GM23338 (cell line): Measurements from ENCODE around the gene CERS3. TPM values are rescaled to one million over a fixed set of nuclear protein-coding genes. Genes with fewer than 3 reads are reported as not detected.
A peak's percentile ranks its signal among the peaks of the same experiment; 100 is the strongest.

ENCODE experiments used
- ATAC-seq: fragments of 200-7000 bp; cut with Tn5 transposase; 3 replicates; pipeline ENCODE4 v1.9.1; 2020
- DNase-seq: peaks from one replicate; pipeline ENCODE4 v3.0.0-alpha.2; 2015; ENCODE audit warnings: low spot score
- H2AFZ ChIP-seq: fragments of 200-600 bp; sonication (generic); 2 replicates; pipeline ENCODE4 v1.8.0; 2016; ENCODE audit warnings: antibody characterized with exemption, mild to moderate bottlenecking, moderate library complexity
- H3F3A ChIP-seq: fragments of 200-600 bp; sonication (generic); replicated peaks from 2 replicates; pipeline ENCODE4 v1.8.0; 2017; ENCODE audit warnings: antibody characterized with exemption, mixed run types, low read depth
- H3K27ac ChIP-seq: fragments of 200-600 bp; sonication (generic); 2 replicates; pipeline ENCODE4 v1.6.1; 2016; ENCODE audit warnings: low read depth
- H3K27me3 ChIP-seq: fragments of 200-600 bp; sonication (generic); 2 replicates; pipeline ENCODE4 v1.8.0; 2016; ENCODE audit warnings: mild to moderate bottlenecking, mixed run types, moderate library complexity; ENCODE audit not compliant: insufficient read depth
- H3K36me3 ChIP-seq: fragments of 200-600 bp; sonication (generic); 2 replicates; pipeline ENCODE4 v1.8.0; 2016; ENCODE audit warnings: mild to moderate bottlenecking; ENCODE audit not compliant: insufficient read depth
- H3K4me1 ChIP-seq: fragments of 200-600 bp; sonication (generic); 2 replicates; pipeline ENCODE4 v1.8.0; 2016; ENCODE audit warnings: mild to moderate bottlenecking, moderate library complexity; ENCODE audit not compliant: insufficient read depth
- H3K4me2 ChIP-seq: fragments of 200-600 bp; sonication (generic); 2 replicates; pipeline ENCODE4 v1.7.1; 2017; ENCODE audit warnings: mixed run types
- H3K4me3 ChIP-seq: fragments of 200-600 bp; sonication (generic); 2 replicates; pipeline ENCODE4 v1.6.1; 2016; ENCODE audit warnings: mixed run types
- H3K79me2 ChIP-seq: fragments of 200-600 bp; sonication (generic); replicated peaks from 2 replicates; pipeline ENCODE4 v1.8.0; 2017; ENCODE audit warnings: mild to moderate bottlenecking; ENCODE audit not compliant: insufficient read depth
- H3K9me2 ChIP-seq: fragments of 200-600 bp; sonication (generic); 2 replicates; pipeline ENCODE4 v1.8.0; 2017; ENCODE audit not compliant: insufficient read depth
- H4K20me1 ChIP-seq: fragments of 200-600 bp; sonication (generic); replicated peaks from 2 replicates; pipeline ENCODE4 v1.8.0; 2017; ENCODE audit warnings: mild to moderate bottlenecking; ENCODE audit not compliant: insufficient read depth
- H3K27ac Mint-ChIP-seq: 2 replicates; pipeline ENCODE4 v1.8.0; 2020; ENCODE audit warnings: inconsistent platforms, mild to moderate bottlenecking, moderate library complexity, mixed read lengths
- H3K27me3 Mint-ChIP-seq: 3 replicates; pipeline ENCODE4 v1.8.0; 2022; ENCODE audit warnings: low read depth, mild to moderate bottlenecking, moderate library complexity, mixed read lengths, inconsistent platforms; ENCODE audit not compliant: insufficient read depth, poor library complexity
- H3K36me3 Mint-ChIP-seq: 3 replicates; pipeline ENCODE4 v1.8.0; 2021; ENCODE audit warnings: low read depth, mild to moderate bottlenecking, inconsistent platforms, moderate library complexity, mixed read lengths
- H3K4me1 Mint-ChIP-seq: 3 replicates; pipeline ENCODE4 v1.8.0; 2020; ENCODE audit warnings: mild to moderate bottlenecking, inconsistent platforms, mixed read lengths
- H3K4me3 Mint-ChIP-seq: 3 replicates; pipeline ENCODE4 v1.8.0; 2021; ENCODE audit warnings: moderate library complexity, mild to moderate bottlenecking, inconsistent platforms, mixed read lengths
- H3K9me3 Mint-ChIP-seq: 3 replicates; pipeline ENCODE4 v1.8.0; 2020; ENCODE audit warnings: moderate library complexity, mild to moderate bottlenecking, inconsistent platforms, mixed read lengths
- ZNF331 ChIP-seq: fragments of 250-450 bp; sonication (Bioruptor Pico); IDR thresholded peaks from 2 replicates; pipeline ENCODE4 v1.5.0; 2020; ENCODE audit warnings: low read depth, mild to moderate bottlenecking, moderate library complexity
- polyA plus RNA-seq: library from polyadenylated mRNA; unstranded; fragments of >200 nt; fragmentation: Nextera tagmentation; extraction: Ambion mirVana; gene quantifications from 2 replicates; pipeline ENCODE4 v1.2.1, GENCODE V29; 2016
- total RNA-seq: library from RNA; depleted of rRNA; stranded (reverse); fragments of >200 nt; shearing (Covaris generic); gene quantifications from 2 replicates; pipeline ENCODE4 v1.2.3, GENCODE V29; 2014
- TF ChIP-seq, protein P1 (sequence below): fragments of 250-450 bp; sonication (Bioruptor Pico); IDR thresholded peaks from 2 replicates; pipeline ENCODE4 v1.5.0; 2020; ENCODE audit warnings: mild to moderate bottlenecking, moderate library complexity
- TF ChIP-seq, protein P2 (sequence below), 2 experiments: fragments of 200-600 bp in 1 of 2; sonication (generic) in 1 of 2; conservative IDR thresholded peaks; 2 replicates each; pipeline versions ENCODE4 v1.5.1 to v1.6.1; 2016 to 2017; ENCODE audit warnings: antibody characterized with exemption in 2 of 2, low read depth in 2 of 2, mild to moderate bottlenecking in 2 of 2, moderate library complexity in 1 of 2

CERS3 gene
- total and polyA plus RNA-seq, 2 experiments from 2014 or later: 1.8 to 2.2 TPM

DNA sequence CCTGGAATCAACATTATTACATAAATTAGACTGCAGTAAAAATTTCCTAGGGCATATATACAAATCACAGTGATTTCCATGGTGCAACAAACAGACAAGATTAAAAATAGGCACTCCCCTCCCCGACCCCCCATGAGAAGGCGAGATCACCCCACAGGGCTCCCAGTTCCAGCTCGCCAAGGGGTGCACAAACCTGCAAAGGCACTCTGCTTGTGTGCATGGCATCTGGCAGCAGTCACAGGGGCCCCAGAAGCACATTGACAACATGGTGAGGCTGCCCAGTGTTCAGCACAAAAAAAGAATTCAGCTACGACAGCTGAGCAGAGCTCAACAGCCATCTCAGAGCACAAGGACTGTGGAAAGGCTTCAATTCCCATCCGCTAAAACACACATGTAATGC is 19.2 kb upstream of the CERS3 start (continued):
- TF ChIP-seq, protein P1, sequence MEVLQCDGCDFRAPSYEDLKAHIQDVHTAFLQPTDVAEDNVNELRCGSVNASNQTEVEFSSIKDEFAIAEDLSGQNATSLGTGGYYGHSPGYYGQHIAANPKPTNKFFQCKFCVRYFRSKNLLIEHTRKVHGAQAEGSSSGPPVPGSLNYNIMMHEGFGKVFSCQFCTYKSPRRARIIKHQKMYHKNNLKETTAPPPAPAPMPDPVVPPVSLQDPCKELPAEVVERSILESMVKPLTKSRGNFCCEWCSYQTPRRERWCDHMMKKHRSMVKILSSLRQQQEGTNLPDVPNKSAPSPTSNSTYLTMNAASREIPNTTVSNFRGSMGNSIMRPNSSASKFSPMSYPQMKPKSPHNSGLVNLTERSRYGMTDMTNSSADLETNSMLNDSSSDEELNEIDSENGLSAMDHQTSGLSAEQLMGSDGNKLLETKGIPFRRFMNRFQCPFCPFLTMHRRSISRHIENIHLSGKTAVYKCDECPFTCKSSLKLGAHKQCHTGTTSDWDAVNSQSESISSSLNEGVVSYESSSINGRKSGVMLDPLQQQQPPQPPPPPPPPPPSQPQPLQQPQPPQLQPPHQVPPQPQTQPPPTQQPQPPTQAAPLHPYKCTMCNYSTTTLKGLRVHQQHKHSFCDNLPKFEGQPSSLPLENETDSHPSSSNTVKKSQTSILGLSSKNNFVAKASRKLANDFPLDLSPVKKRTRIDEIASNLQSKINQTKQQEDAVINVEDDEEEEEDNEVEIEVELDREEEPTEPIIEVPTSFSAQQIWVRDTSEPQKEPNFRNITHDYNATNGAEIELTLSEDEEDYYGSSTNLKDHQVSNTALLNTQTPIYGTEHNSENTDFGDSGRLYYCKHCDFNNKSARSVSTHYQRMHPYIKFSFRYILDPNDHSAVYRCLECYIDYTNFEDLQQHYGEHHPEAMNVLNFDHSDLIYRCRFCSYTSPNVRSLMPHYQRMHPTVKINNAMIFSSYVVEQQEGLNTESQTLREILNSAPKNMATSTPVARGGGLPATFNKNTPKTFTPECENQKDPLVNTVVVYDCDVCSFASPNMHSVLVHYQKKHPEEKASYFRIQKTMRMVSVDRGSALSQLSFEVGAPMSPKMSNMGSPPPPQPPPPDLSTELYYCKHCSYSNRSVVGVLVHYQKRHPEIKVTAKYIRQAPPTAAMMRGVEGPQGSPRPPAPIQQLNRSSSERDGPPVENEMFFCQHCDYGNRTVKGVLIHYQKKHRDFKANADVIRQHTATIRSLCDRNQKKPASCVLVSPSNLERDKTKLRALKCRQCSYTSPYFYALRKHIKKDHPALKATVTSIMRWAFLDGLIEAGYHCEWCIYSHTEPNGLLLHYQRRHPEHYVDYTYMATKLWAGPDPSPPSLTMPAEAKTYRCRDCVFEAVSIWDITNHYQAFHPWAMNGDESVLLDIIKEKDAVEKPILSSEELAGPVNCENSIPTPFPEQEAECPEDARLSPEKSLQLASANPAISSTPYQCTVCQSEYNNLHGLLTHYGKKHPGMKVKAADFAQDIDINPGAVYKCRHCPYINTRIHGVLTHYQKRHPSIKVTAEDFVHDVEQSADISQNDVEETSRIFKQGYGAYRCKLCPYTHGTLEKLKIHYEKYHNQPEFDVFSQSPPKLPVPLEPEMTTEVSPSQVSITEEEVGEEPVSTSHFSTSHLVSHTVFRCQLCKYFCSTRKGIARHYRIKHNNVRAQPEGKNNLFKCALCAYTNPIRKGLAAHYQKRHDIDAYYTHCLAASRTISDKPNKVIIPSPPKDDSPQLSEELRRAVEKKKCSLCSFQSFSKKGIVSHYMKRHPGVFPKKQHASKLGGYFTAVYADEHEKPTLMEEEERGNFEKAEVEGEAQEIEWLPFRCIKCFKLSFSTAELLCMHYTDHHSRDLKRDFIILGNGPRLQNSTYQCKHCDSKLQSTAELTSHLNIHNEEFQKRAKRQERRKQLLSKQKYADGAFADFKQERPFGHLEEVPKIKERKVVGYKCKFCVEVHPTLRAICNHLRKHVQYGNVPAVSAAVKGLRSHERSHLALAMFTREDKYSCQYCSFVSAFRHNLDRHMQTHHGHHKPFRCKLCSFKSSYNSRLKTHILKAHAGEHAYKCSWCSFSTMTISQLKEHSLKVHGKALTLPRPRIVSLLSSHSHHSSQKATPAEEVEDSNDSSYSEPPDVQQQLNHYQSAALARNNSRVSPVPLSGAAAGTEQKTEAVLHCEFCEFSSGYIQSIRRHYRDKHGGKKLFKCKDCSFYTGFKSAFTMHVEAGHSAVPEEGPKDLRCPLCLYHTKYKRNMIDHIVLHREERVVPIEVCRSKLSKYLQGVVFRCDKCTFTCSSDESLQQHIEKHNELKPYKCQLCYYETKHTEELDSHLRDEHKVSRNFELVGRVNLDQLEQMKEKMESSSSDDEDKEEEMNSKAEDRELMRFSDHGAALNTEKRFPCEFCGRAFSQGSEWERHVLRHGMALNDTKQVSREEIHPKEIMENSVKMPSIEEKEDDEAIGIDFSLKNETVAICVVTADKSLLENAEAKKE (CRISPR knock-in tag): no peak
- no peak for TF ChIP-seq ZNF331 (CRISPR knock-in tag)

DNA sequence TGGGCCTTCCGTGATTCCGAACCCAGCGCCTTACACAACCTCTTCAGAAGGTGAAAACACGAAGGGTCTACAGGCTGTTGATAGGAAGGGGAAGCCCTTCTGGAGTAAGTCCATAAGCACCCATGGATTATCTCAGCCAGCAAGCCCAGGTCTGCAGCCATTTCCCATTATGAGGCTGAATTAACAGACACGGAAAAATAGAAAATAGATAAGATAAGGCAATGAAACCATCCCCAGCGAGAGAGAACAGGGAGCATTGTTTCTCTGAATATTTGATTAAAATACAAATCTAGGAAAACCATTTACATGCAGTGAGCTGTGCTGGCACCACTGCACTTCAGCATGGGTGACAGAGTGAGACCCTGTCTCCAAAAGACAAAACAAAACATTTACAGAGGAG is 16.2 kb upstream of the CERS3 start:
- H3K36me3 ChIP-seq: no peaks in the 10 kb centered on the region
- no peak for DNase-seq
- H3K4me1 ChIP-seq: no peaks in the 10 kb centered on the region
- no peaks in the 10 kb centered on the region for H3K9me2 ChIP-seq
- no peak for ATAC-seq
- H3K4me1 Mint-ChIP-seq: no peaks in the 10 kb centered on the region
- H3K9me3 Mint-ChIP-seq: peaks cover 11% of the 10 kb centered on the region
- no peaks in the 10 kb centered on the region for H3F3A ChIP-seq
- no peak overlapping the region for H3K4me3 ChIP-seq
- no peak overlapping the region for H3K4me3 Mint-ChIP-seq
- no peaks in the 10 kb centered on the region for H3K79me2 ChIP-seq
- no peaks in the 10 kb centered on the region for H3K27me3 Mint-ChIP-seq
- no peaks in the 10 kb centered on the region; the same call in 2 of the 3 replicates for H3K36me3 Mint-ChIP-seq
- no peaks in the 10 kb centered on the region for H3K27me3 ChIP-seq
- no peaks in the 10 kb centered on the region for H4K20me1 ChIP-seq
- no peak overlapping the region for H3K27ac Mint-ChIP-seq
- no peak overlapping the region for H3K4me2 ChIP-seq
- 0 out of 2 replicates have a peak overlapping the region, but pooled peaks have one; percentile 69 for H2AFZ ChIP-seq
- no peak overlapping the region for H3K27ac ChIP-seq
- TF ChIP-seq, protein P1 (CRISPR knock-in tag): no peak
- TF ChIP-seq, protein P2, sequence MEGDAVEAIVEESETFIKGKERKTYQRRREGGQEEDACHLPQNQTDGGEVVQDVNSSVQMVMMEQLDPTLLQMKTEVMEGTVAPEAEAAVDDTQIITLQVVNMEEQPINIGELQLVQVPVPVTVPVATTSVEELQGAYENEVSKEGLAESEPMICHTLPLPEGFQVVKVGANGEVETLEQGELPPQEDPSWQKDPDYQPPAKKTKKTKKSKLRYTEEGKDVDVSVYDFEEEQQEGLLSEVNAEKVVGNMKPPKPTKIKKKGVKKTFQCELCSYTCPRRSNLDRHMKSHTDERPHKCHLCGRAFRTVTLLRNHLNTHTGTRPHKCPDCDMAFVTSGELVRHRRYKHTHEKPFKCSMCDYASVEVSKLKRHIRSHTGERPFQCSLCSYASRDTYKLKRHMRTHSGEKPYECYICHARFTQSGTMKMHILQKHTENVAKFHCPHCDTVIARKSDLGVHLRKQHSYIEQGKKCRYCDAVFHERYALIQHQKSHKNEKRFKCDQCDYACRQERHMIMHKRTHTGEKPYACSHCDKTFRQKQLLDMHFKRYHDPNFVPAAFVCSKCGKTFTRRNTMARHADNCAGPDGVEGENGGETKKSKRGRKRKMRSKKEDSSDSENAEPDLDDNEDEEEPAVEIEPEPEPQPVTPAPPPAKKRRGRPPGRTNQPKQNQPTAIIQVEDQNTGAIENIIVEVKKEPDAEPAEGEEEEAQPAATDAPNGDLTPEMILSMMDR (conservative IDR thresholded peaks at IDR 0.05; ENCODE audit: low read depth in 2 of 2): no peak
